Measurements from ENCODE around the gene RAB11FIP3.

Gene RAB11FIP3

DNA sequence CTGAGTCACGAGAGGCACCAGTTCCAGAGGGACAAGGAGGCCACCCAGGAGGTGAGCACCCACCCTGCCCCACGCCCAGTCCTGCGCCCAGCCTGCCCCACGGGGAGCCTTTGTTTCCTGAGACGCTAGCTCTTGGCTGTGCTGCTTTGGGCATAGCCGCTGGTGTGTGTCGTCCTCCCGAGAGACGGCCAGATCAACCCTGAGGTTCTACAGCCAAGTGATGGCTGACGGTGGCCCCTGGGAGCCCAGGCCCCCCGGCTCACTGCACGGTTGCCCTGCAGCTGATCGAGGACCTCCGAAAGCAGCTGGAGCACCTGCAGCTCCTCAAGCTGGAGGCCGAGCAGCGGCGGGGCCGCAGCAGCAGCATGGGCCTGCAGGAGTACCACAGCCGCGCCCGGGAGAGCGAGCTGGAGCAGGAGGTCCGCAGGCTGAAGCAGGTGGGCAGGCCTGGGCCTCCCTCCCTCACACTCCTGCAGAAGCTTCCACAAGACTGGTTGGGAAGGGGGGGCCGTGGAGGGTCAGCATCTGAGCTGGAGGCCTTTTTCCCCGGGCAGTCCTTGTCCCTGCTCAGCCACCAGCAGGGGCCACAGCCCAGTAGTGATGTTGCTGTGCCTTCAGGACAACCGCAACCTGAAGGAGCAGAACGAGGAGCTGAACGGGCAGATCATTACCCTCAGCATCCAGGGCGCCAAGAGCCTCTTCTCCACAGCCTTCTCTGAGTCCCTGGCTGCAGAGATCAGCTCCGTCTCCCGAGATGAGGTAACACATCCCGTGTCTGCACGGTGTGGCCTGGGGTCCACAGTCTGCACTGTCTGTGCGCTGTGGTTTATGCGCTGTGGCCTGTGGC lies 94.6 kb downstream of the RAB11FIP3 start:
- DNase-seq: no peak

DNA sequence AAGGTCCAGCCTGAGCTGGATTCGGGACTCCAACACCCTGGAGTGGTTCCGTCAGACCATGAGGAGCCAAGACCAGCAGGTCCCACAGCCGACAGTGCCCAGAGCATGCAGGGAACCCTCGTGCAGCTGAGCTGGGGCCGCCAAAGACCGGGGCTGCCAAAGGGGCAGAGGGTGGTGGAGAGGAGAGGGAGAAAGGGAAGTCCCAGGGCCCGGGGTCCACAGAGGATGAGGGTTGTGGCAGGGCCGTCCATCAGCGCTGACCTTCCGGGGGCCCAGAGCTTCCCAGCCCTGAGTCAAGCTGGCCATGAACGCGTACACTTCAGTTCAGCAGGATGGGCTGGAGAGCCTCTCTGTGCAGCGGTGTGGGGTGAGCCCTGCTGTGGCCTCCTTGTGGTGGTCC lies 95.4 kb downstream of the RAB11FIP3 start:
- DNase-seq: no peak

DNA sequence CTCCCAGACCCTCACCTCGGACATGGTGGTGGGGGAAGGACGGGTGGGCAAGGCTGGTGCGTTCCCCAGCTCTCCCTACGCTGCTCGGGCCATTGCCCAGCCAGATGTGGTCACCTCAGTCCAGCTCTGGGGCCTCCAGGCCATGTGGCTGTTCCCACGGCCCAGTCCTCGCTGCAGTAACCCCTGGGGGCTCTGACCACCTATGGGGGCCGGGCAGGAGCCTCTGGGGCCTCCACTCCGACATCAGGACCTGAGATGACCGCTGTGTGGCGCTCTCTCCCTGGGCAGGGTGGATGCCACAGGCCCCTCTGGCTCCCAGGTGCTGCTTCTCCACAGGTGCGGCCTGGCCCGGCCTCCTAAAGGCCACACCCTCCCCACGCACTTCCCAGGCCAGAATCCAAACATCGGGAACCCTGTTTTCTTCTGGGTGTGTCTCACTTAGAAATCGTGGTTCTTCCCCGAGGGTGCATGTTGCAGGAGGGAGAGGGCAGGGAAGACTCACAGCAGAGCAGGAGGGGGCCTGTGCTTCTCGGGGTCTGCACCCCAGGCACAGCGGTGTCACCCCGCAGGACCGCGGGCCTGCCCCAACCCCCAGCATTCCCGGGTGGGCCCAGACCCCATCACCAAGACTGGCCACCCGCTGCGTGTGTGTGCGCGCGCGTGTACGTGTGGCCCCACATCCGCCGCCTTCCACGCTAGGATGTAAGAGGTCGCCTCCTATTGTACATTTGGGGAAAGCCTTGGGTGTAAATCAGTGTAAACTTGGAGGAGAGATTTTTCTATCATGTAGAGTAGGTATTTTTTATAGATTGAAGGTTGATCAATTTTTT lies 96.1 kb downstream of the RAB11FIP3 start:
- DNase-seq: no peak

DNA sequence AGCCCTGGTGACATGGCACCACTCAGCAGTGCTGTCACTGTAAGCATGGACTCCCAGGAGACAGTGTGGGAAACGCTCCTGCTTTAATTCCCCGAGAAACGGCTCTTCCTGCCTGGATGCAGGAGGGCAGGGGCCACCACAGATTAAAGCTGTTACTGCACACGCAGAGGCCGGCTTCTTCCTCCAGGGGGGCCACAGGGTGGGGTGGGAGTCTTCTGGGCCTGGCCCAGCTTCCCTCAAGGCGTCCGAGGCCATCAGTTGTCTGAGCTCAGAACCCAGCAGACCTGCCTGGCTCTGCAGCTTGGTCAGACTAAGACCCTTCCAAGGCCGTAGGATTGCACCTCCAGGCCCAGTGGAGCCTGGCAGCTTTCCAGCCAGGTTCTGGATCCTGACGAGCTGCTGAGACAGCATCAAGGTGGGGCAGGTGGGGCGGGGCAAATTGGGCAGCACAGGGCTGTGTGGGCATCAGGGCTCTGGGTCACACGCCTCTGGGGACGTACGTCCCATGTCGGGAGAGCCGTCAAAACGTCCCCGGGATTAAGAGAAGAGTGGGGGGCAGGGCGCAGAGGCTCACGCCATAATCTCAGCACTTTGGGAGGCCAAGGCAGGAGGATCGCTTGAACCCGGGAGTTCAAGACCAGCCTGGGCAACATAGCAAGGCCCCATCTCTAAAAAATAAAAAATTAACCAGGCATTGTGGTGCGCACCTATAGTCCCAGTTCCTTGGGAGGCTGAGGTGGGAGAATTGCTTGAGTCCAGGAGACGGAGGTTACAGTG lies 97.1 kb downstream of the RAB11FIP3 start:
- no peak for DNase-seq

DNA sequence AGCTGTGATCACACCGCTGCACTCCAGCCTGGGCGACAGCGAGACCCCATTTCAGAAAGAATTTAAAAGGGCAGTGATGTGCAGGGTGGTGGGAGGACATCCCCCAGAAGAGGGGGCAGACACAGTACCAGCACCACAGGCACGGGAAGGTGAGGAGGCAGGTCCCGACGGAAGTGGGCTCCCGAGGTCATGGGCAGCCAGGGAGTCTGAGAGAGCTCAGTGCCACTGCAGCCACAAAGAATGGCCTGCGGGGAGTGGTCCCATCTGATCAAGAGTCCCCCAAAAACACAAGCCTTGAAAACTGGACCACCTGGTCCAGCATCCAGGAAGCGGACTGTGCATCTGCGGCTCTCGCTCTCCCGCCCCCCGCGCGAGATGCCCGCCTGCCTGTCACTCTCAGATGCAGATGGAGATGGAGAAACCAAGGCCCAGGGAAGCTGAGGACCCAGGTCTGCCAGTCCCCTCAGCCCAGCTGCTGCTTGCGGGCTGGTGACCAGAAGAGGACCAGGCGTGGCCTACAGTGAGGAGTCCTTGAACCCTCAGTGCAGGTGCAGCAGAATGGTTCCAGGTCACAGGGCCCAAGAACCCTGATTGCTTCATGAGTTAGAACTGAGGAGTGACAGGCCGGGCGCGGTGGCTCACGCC lies 97.8 kb downstream of the RAB11FIP3 start:
- no peak for DNase-seq

DNA sequence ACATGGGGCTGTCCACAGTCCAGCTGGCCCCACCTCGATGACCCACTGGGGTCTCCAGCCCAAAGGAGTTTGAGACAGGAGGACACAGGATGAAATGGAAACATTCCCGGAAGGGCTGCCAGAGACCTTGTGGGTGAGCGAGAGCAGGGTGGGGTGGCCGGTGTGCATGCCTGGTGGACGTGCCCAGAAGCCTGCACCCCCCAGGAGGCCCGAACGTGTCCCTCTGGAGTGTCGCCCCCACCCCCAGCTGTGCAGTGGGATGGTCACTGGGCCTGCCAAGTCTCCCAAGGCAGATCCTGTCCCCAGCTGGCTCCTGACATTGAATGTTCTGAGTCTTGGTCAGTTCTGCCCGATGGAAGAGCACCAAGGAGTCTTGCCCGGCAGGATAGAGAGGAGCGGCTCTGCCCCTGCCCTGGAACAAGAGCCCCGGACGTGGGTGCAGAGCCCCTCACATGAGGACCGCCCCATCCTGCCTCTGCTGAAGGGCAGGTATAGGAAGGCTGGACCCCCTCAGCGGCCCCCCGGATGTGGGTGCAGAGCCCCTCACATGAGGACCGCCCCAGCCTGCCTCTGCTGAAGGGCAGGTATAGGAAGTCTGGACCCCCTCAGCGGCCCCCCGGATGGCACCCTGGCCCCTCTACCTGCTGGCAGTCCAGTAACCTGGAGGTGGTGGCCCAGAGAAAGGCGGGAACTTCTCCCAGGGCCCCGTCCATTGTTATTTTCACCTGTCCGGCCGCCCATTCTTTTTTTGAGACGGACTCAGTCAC lies 99.0 kb downstream of the RAB11FIP3 start:
- DNase-seq: no peak

DNA sequence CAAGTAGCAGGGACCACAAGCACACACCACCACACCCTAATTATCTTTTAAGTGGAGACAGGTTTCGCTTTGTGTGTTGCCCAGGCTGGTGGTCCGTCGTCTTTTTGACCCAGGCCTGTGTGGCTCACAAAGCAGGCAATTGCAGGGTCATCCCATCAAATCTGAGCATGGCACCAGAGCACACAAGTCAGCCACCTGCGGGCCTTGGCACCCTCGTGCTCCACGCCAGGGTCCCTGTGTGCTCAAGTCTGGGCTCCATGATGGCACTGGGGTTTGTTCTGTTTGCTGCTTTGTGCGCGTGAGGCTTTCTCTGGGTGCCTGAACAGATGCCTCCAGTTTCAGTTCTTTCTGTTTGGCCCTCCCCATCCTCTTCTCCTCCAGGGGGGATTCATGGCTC lies 99.7 kb downstream of the RAB11FIP3 start:
- no peak for DNase-seq

DNA sequence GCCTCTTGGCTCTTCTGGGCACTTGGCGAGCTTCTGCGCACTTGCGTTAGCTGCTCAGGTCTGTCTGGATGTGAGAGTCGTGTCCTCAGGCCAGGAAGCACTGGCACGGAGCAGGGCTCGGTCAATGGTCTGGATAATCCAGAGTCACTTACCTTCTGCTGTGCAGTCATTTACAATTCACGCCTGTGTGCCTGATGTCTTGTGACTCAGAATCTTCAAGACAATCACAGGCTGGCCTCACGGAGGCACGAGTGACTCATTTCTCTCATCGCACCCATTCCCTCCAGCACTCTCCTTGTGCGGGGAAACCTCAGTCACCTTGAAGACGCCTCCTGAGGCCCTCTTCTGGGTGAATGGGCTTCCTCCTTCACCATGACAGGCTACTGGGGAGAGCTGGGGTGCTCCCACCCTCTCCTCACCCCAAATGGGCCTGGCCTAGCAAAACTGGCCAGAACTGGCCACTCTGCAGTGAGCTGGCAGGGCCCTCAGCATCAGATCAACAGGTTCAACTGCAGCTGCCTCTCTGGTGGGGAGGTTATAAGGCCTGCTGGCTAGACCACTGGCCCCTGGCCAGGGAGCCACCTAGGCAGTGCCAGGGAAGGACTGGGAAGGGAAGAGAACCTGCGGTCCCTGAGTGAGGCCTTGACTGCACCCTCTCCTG lies 100.2 kb downstream of the RAB11FIP3 start:
- DNase-seq: peak; percentile 77 to 85

DNA sequence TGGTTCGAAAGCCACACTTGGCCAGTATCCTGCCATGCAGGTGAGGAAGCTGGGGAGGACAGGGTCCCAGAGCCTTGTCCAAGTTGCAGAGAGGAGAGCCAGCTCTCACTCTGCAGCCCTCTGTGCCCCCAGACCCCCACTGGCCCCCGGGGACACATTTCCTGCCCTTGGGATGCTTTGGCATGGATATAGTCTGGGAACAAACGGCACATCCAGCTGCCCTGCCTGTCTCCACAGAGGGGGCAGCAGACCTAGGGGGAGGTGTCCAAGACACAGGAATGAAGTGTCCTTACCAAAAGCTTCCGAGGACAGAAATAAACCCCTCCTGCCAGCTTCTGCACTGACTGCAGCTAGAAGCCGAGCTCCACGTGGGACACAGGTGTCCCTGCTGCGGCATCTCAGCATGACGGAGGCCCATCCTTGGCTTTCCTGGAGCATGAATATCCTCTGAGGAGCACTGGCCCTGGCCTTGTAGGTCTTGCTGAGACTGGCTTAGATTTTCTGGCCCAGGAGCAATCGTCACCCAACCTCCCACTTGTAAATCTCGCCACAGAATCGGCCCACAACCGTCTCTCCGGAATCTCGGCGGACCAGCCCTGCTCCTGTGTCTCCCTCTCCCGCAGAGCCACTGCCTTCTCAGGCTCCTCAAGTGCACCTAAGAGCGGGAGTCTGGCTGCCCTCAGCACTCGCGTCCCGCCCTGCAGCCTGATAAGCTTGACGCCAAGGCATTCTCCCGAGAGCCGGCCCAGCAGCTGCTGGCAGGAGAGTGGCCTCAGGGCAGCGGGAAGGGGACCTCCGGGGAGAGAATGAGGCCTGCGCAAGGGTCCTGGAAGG lies 100.9 kb downstream of the RAB11FIP3 start:
- DNase-seq: peak; percentile 34 to 41

DNA sequence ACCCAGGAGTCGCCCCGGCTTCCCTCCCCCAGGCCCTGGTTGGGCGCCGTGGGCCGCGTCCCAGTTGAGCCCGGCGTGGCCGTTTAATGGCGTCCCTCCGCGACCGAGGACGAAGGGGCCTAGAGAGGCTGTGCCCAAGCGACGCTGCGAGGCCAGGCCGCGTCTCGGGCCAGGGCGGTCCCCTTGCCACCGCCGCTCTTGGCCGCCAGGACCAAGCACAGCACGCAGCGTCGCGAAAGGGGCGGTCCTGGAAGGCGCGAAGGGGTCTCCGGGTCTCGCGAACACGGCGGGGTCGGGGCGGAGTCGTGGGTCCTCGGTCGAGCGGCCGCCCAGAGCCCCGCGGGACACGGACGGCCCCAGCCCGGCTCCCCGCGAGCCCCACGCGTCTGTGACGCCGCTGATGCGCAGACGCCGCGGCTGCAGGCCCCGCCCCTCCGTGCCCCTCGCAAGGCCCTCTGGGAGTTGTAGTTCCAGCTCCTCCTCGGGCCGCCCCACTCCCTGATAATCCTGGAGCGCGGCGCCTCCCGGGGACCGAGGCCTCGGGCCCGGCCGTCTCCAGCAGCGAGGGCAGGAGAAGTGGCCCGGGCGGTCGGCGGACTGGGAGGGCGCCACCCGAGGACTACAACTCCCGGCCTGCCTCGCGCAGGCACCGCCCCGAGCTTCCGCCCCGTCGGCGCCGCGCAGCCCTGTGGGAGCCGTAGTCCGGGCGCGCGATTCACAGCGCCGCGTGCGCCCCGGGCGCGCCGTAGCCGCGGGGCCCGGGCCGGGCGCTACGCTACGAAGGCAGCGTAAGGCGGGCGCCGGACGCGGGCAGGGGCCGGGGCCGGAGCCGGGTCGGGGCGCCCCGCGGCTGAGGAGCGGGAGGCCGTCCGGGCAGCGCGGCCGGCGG lies 101.8 kb downstream of the RAB11FIP3 start, which contains the start of gene CAPN15:
CAPN15 (plus strand) TSS at position 698 of the 889 bp plus-strand sequence. CDS start 19,127 bp downstream, outside the sequence.
- DNase-seq: peak; percentile 88

DNA sequence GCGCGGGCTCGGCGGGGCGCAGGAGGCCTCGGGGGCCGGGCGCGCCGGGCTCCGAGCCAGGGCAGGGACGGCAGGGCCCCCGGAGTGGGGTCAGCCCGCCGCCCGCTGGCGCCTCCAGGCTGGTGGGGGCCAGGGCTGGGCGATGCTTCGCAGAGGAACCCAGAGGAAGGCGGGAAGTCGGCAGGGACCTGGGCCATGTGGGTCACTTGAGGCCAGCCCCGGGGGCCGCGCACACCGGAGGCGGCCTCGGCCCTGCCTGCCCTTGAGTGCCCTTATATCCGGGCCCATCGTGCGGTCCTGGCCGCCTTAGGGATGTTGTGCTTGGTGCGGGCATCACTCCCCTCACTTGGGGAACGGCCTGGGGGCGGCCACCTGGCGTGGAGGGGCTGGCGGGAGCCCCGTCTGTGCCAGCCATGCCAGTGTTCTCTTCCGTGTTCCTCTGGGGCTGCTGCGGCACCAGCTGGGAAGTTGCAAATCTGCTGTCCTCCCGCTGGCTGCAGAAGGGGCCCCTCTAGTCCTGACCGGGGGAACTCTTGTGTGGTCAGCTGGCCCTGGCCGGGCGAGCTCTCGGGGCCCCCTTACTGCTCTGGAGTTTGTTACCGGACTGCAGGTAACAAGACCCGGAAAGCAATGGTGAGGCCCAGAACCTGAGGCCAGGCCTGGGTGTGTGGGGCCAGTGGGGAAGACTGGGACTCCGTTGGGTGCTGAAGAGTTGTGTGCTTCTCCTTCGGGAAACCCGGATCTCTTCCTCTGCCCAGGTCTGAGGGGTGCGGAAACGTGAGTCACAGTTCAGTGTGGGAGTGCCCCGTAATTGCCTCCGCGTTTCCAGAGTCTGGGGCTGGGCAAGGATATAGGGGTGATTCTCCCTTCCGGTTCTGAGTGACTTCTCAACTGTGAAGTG lies 102.9 kb downstream of the RAB11FIP3 start:
- peak; percentile 58 to 71 for DNase-seq

DNA sequence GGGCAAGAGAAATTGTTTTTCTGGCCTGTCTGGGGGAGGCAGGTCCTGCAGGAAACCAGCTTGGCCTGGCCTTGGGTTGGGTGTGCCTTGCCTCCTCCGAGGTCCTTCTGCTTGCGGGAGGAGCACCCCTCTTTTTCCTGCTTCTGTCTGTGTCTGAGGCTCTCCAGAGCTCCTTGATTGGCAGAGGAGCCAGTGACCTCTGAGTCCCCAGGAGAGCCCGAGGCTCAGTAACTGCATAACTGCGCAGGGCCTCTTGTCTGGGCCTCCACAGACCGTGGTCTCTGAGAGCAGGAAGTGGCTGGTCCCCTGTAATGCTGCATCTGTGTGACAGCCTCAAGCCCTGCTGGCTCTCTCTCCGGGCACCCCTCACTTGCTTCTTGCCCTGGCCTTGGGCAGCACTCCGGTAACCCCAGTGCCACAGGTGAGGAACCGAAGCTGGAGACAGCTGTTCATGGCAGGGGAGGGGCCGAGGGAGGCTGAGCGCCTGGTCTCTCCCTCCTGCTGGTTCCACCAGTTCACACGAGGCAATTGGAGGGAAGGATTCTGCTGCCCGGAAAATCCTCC lies 103.6 kb downstream of the RAB11FIP3 start:
- no peak for DNase-seq

DNA sequence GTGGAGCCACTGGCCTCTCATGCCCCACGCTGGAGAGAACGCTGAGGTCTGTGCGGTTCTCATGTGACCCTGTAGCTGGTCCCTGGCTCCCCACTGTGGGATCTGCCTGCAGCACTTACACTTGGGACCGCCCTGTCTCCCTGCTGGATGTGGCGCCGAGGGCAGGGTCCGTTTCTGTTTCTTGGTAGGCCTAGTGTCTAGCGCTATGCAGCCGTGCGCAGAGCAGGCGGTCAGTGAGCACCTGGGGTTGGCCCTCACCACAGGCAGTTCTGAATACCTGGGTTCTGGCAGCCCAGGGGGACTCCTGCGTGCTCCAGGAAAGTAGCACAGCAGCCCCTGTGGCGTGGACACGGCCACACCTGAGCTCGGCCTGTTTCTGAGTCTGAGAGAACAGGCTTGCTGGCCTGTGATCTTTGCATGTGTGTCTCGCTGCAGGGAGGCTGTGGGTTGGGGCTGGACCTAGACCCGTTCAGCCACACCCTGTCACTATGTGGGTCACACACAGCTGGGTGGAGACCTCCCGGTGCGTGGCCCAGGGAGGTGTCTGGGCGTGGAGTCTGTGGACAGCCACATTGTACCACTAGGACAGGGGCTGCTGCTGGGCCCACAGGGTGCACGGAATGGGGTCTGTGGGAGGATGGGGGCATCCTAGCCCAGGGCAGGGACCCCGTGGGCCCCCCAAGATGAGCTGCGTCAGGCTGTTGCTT lies 104.8 kb downstream of the RAB11FIP3 start:
- DNase-seq: no peak

DNA sequence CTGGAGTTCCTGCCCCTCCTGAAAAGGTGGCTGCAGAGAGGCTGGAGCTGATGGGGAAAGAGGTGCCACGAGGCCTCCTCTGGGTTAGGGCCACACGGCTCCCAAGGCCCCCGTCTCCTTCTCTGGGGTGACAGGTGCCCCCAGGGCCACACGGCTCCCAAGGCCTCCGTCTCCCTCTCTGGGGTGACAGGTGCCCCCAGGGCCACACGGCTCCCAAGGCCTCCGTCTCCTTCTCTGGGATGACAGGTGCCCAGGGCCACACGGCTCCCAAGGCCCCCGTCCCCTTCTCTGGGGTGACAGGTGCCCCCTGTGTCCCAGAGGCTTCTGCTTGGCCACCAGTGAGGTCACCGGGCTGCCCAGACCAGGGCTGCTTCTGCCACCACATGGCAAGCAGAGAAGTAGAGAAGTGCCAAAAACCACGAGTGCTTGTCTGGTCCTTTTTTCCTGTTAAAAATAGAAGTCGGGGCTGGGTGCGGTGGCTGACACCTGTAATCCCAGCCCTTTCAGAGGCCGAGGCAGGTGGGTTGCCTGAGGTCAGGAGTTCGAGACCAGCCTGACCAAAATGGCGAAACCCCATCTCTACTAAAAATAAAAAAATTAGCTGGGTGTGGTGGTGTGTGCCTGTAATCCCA lies 106.2 kb downstream of the RAB11FIP3 start:
- no peak for DNase-seq

DNA sequence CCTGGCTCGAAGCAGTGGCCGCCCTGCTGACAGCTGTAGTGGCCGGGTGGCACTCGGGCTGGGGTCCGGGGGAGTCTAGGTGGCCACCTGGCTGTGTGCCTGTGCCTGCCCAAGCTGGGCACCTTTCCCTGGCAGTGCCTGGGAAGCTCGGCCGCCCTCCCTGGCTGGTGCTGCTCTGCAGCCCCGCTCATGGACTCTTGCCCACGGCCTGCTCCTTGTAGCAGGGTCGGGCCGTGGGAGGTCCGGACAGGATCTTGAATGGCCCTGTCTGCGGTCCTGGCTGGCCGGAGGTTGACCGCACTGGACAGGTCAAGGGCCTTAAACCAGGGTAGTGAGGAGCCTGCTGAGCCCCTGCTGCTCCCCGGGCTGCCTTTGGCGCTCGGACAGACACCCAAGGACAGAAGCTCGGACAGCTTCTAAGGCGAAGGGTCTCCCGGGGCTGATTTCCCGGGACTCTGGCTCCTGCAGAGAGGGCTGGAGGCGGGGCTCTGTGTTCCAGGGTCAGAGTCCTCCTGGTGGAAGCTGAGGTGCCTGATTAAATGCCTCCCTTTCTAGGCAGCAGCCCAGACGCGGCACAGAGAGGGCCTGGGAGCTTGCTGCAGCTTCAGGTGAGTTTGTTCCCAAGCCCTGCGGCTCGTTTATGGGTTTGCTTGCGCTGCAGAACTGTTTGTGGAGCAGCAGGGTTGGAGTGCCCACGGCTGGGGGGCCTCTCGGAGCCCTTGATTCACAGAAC lies 108.1 kb downstream of the RAB11FIP3 start:
- DNase-seq: no peak

DNA sequence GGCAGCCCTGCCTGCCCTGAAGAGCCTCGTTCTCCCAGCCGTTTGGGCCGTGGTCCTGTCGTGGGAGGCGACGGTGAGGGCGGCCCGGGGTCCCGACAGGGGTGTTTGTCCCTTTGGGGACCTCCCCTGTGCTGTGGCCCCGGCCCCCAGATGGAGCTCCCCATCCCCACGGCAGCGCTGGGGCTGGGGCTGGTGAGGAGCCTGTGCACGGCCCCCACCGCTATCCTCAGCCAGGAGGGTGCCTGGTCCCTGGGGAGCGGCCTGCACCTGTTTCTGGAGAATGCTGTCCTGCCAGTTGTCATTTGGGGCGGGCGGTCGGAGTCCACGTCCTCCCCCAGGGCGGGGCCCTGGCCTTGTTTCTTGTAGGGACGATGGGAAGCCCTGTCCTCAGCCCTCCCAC lies 108.7 kb downstream of the RAB11FIP3 start:
- no peak for DNase-seq
